Transverse colon (tissue), 4 donors: ENCODE measurements around the gene TBX21. TPM values are rescaled to one million over a fixed set of nuclear protein-coding genes. Genes with fewer than 3 reads are reported as not detected.

Experiments used
- DNase-seq: peaks from one replicate; pipeline ENCODE4 v3.0.0-alpha.2; 2019
- H3K27ac ChIP-seq, 4 donors: fragments of 200-600 bp; sonication (generic); 2 replicates each; pipeline ENCODE4 v1.5.1; 2016 to 2018; ENCODE audit warnings: inconsistent platforms in 4 of 4
- H3K27me3 ChIP-seq: fragments of 200-600 bp; sonication (generic); 2 replicates; pipeline ENCODE4 v1.5.1; 2017; ENCODE audit warnings: inconsistent platforms
- H3K36me3 ChIP-seq, 4 donors: fragments of 200-600 bp; sonication (generic); 2 replicates each; pipeline ENCODE4 v1.5.1; 2017 to 2019; ENCODE audit warnings: inconsistent platforms in 4 of 4
- H3K4me1 ChIP-seq, 4 donors: fragments of 200-600 bp; sonication (generic); 2 replicates each; pipeline ENCODE4 v1.5.1; 2017 to 2020; ENCODE audit warnings: inconsistent platforms in 4 of 4
- H3K4me3 ChIP-seq, 4 donors: fragments of 200-600 bp; sonication (generic); 1 replicate in 1 of 4; 2 replicates in 3 of 4; pipeline versions ENCODE4 v1.5.1 to v1.6.1; 2017 to 2019; ENCODE audit warnings: inconsistent platforms in 4 of 4
- H3K9me3 ChIP-seq, 2 donors: fragments of 200-600 bp; sonication (generic); 2 replicates each; pipeline ENCODE4 v1.5.1; 2017 to 2019; ENCODE audit warnings: inconsistent platforms in 2 of 2
- CTCF ChIP-seq, 5 experiments: fragments of 200-600 bp in 3 of 5; fragments of 450-650 bp in 2 of 5; sonication (generic) in 3 of 5; IDR thresholded peaks; 1 replicate in 2 of 5; 2 replicates in 3 of 5; pipeline ENCODE4 v1.5.1; 2016 to 2017; ENCODE audit warnings: antibody characterized with exemption in 5 of 5, inconsistent platforms in 3 of 5, mild to moderate bottlenecking in 2 of 5, moderate library complexity in 1 of 5
- EP300 ChIP-seq: sonication (generic); formaldehyde crosslinking; IDR thresholded peaks from one replicate; pipeline ENCODE4 v1.6.1; 2017; ENCODE audit warnings: antibody characterized with exemption, low read depth
- POLR2A ChIP-seq: fragments of 450-650 bp; IDR thresholded peaks from one replicate; pipeline ENCODE4 v1.6.1; 2016; ENCODE audit warnings: antibody characterized with exemption, mild to moderate bottlenecking, moderate library complexity
- POLR2AphosphoS5 ChIP-seq, 3 donors: sonication (generic); formaldehyde crosslinking; IDR thresholded peaks; one replicate each; pipeline ENCODE4 v1.6.1; 2016; ENCODE audit warnings: antibody characterized with exemption in 3 of 3
- WGBS, 2 donors: methylation state at CpG; one replicate each; pipeline ENCODE4 v1.1.5; 2018; ENCODE audit warnings: low coverage in 1 of 2; 5-methylcytosine and 5-hydroxymethylcytosine counted together
- in situ Hi-C, 4 donors: fragments of 200-750 bp; cut with MboI; loops; one replicate each; pipeline versions ENCODE4 v1.15.0 to v1.15.1; 2017; ENCODE audit warnings: low sequenced_read_pairs in 3 of 4, low pct_ligation_motif_present in 1 of 4, low pct_unique_long_range_greater_than_20kb in 1 of 4
- intact Hi-C: fragments of 100-400 bp; cut with DNase I; formaldehyde crosslinking; loops from one replicate; pipeline ENCODE4 v1.15.1; 2023; ENCODE audit warnings: low total_unique reads
- total RNA-seq, 4 donors: library from RNA; depleted of rRNA; stranded (reverse); fragments of >200 nt; gene quantifications; one replicate each; pipeline ENCODE4 v1.1.0, GENCODE V29; 2016

TBX21 gene
- total RNA-seq, result 10 to 100 TPM in 1 of 4 donors, 1 to 10 TPM in 1, under 1 TPM in 1, not detected in 1; 0.27 to 18.3 (median 4.9) TPM

- peak within 1 kb of the TSS; percentile 4 to 60 (median 52) for H3K27ac ChIP-seq
- 0 to 7% methylated on average over 1 to 12 of the region's 73 CpGs for WGBS, 2 donors
- peaks cover 65% of the 10 kb centered on the region for H3K27me3 ChIP-seq
Measured at GRCh38 chr17:47733047-47733673, at the start of gene TBX21. TBX21 (plus strand) TSS chr17:47733236; CDS start chr17:47733455, 219 bp downstream.

GRCh38 chr17:47684025-47684424, 49.0 kb upstream of the TBX21 start:
- Histone ChIP-seq H3K36me3 (peaks cover 0 to 58% (median 19%) of the 10 kb centered on the region in 4 donors), H3K27me3 (no peaks in the 10 kb centered on the region), H3K4me1 (peaks cover 0 to 10% (median 0%) of the 10 kb centered on the region in 4 donors), H3K27ac (no peak overlapping the region), H3K9me3 (no peaks in the 10 kb centered on the region), H3K4me3 (no peak overlapping the region)
- in situ Hi-C loops (no loop called here), intact Hi-C loops (no loop called here)
- WGBS, 2 donors, result 85 to 88% methylated on average over 4 of the region's 4 CpGs
- DNase-seq, result no peak
- no peak for TF ChIP-seq POLR2A
- TF ChIP-seq POLR2AphosphoS5 (IDR thresholded peaks at IDR 0.05), result no peak
- TF ChIP-seq CTCF (IDR thresholded peaks at IDR 0.05), result no peak

More at GRCh38 chr17:47733047-47733673, at the start of gene TBX21:
- Histone ChIP-seq H3K9me3 (no peaks in the 10 kb centered on the region), H3K36me3 (no peaks in the 10 kb centered on the region), H3K4me3 (peak within 1 kb of the TSS; percentile 15 to 53 (median 38)), H3K4me1 (peaks cover 0 to 14% (median 9%) of the 10 kb centered on the region in 4 donors)
- in situ Hi-C loops (no loop called here), intact Hi-C loops (no loop called here)
- TF ChIP-seq EP300, result no peak
- peak in 1 of 5 experiments; percentile 14 for TF ChIP-seq CTCF (IDR thresholded peaks at IDR 0.05)
- TF ChIP-seq POLR2AphosphoS5 (IDR thresholded peaks at IDR 0.05), result peak in 2 of 3 donors; percentile 50 to 59
- TF ChIP-seq POLR2A, result peak; percentile 52
- peak; percentile 87 for DNase-seq

GRCh38 chr17:47684535-47685193, 48.4 kb upstream of the TBX21 start:
- peaks cover 0 to 51% (median 15%) of the 10 kb centered on the region in 4 donors for H3K36me3 ChIP-seq
- in situ Hi-C loops, result no loop called here

More at GRCh38 chr17:47684535-47685193, 48.4 kb upstream of the TBX21 start:
- H3K4me1 ChIP-seq, result peaks cover 0 to 10% (median 0%) of the 10 kb centered on the region in 4 donors
- TF ChIP-seq CTCF (IDR thresholded peaks at IDR 0.05), result no peak
- no peak for TF ChIP-seq POLR2A
- WGBS, 2 donors, result 92 to 93% methylated on average over 2 to 4 of the region's 4 CpGs
- H3K27me3 ChIP-seq, result no peaks in the 10 kb centered on the region
- H3K4me3 ChIP-seq, result no peak overlapping the region
- intact Hi-C loops, result no loop called here
- H3K27ac ChIP-seq, result no peak overlapping the region
- DNase-seq, result no peak
- no peaks in the 10 kb centered on the region for H3K9me3 ChIP-seq
